Caco-2 (cell line): Measurements from ENCODE around the gene ASH1L. TPM values are rescaled to one million over a fixed set of nuclear protein-coding genes. Genes with fewer than 3 reads are reported as not detected.

ENCODE experiments used
- BruUV-seq: library from RNA; stranded (reverse); fragments of 400-500 nt; replicated peaks from 2 replicates; lab custom pipeline; 2021; lab: Mats Ljungman, UMichigan
- CTCF ChIA-PET: fragments of 300-600 bp; sonication (Branson Sonifier 250); formaldehyde crosslinking; loops from one replicate; lab custom pipeline; 2022; ENCODE audit warnings: antibody characterized with exemption; lab: Charles Lee
- POLR2A ChIA-PET: fragments of 300-600 bp; sonication (Branson Sonifier 250); formaldehyde crosslinking; loops from one replicate; lab custom pipeline; 2022; ENCODE audit warnings: antibody characterized with exemption; lab: Charles Lee
- DNase-seq, 2 experiments: peaks; one replicate each; pipeline versions ENCODE4 v3.0.0 to v3.0.0-alpha.2; 2020 to 2022
- H3K27me3 ChIP-seq: replicated peaks from 2 replicates; pipeline ENCODE4 v1.6.0; 2011; ENCODE audit warnings: low read length; ENCODE audit not compliant: control insufficient read depth, insufficient read depth
- H3K36me3 ChIP-seq: 2 replicates; pipeline ENCODE4 v1.5.1; 2011; ENCODE audit warnings: low read length; ENCODE audit not compliant: control insufficient read depth, insufficient read depth
- H3K4me1 ChIP-seq: fragments of 250-450 bp; sonication (Bioruptor Pico); 2 replicates; pipeline ENCODE4 v1.5.1; 2020; ENCODE audit warnings: mild to moderate bottlenecking
- H3K4me3 ChIP-seq: 2 replicates; pipeline ENCODE4 v1.5.1; 2011; ENCODE audit warnings: low read depth, mild to moderate bottlenecking, control low read depth, low read length
- H3K9me3 ChIP-seq: fragments of 250-450 bp; sonication (Bioruptor Pico); 2 replicates; pipeline ENCODE4 v1.5.1; 2020; ENCODE audit warnings: mild to moderate bottlenecking, moderate library complexity
- H3K27ac Mint-ChIP-seq: one replicate; pipeline ENCODE4 v1.8.0; 2022; ENCODE audit warnings: mixed read lengths; ENCODE audit not compliant: unreplicated experiment
- H3K27me3 Mint-ChIP-seq: one replicate; pipeline ENCODE4 v1.8.0; 2022; ENCODE audit warnings: mixed read lengths; ENCODE audit not compliant: insufficient read depth, unreplicated experiment
- H3K36me3 Mint-ChIP-seq: one replicate; pipeline ENCODE4 v1.8.0; 2022; ENCODE audit warnings: mild to moderate bottlenecking, mixed read lengths; ENCODE audit not compliant: insufficient read depth, unreplicated experiment
- H3K4me1 Mint-ChIP-seq: one replicate; pipeline ENCODE4 v1.8.0; 2022; ENCODE audit warnings: low read depth, mixed read lengths; ENCODE audit not compliant: unreplicated experiment
- H3K4me3 Mint-ChIP-seq: one replicate; pipeline ENCODE4 v1.8.0; 2022; ENCODE audit warnings: mild to moderate bottlenecking, moderate library complexity, mixed read lengths; ENCODE audit not compliant: unreplicated experiment
- H3K9me3 Mint-ChIP-seq: one replicate; pipeline ENCODE4 v1.8.0; 2022; ENCODE audit warnings: mixed read lengths; ENCODE audit not compliant: unreplicated experiment
- CTCF ChIP-seq, 2 experiments: fragments of 200-600 bp in 1 of 2; IDR thresholded peaks; 1 replicate in 1 of 2; 2 replicates in 1 of 2; pipeline versions ENCODE4 v1.5.1 to v1.8.0; 2011 to 2022; ENCODE audit warnings: antibody characterized with exemption in 1 of 2, control low read depth in 1 of 2, inconsistent platforms in 1 of 2, low read depth in 1 of 2, low read length in 1 of 2, mild to moderate bottlenecking in 1 of 2, moderate library complexity in 1 of 2; ENCODE audit not compliant: insufficient read depth in 1 of 2, severe bottlenecking in 1 of 2, unreplicated experiment in 1 of 2
- intact Hi-C: fragments of 100-400 bp; cut with micrococcal nuclease; formaldehyde crosslinking; loops from one replicate; pipeline ENCODE4 v1.10.0; 2022; ENCODE audit not compliant: unreplicated experiment
- total RNA-seq: library from RNA; stranded (reverse); gene quantifications from 2 replicates; pipeline ENCODE4 v1.2.3, GENCODE V29; 2022

Gene ASH1L
- total RNA-seq, 1 experiment from 2014 or later: 39.4 TPM

- H3K4me3 ChIP-seq: no peak overlapping the region
- no peaks in the 10 kb centered on the region for H3K27me3 ChIP-seq
- Mint-ChIP-seq H3K27me3 (no peaks in the 10 kb centered on the region), H3K36me3 (peaks cover 53% of the 10 kb centered on the region), H3K27ac (no peak overlapping the region), H3K9me3 (peaks cover 27% of the 10 kb centered on the region), H3K4me1 (peaks cover 4% of the 10 kb centered on the region), H3K4me3 (no peak overlapping the region)
- H3K36me3 ChIP-seq: no peaks in the 10 kb centered on the region
- CTCF ChIA-PET: no interaction called here
- H3K9me3 ChIP-seq: peaks cover 8% of the 10 kb centered on the region; the same call in 1 of the 2 replicates
- no peak for TF ChIP-seq CTCF (IDR thresholded peaks at IDR 0.05; ENCODE audit: insufficient read depth in 1 of 2, low read depth in 1 of 2, low read length in 1 of 2, severe bottlenecking in 1 of 2, unreplicated experiment in 1 of 2)
- intact Hi-C loops: no loop called here
- BruUV-seq: no TSS peak
- H3K4me1 ChIP-seq: no peaks in the 10 kb centered on the region
- POLR2A ChIA-PET: no interaction called here
- DNase-seq: no peak
Measured at GRCh38 chr1:155471891-155472290, 90.7 kb downstream of the ASH1L start.

DNA sequence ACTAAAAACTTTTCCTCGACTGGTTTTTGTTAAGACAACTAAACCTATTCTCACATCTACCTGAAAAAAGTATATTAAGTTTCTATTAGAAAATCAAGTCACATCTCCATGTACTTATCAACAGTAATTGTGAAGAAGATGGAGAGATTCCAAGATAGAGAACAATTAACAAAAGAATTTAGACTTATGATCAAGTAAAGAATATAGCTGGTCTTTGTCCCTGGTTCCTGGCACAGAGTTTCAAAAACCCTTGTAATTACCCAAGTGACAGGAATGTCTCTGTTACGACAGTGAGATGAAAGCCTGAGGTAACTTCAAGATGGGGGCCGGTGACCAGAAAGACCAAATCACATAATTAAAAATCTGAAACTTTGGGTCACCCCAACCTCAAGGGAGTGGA is 91.6 kb downstream of the ASH1L start:
- H3K4me3 ChIP-seq: no peak overlapping the region
- Mint-ChIP-seq H3K4me3 (no peak overlapping the region), H3K9me3 (peaks cover 27% of the 10 kb centered on the region), H3K27ac (no peak overlapping the region), H3K4me1 (peaks cover 6% of the 10 kb centered on the region), H3K27me3 (no peaks in the 10 kb centered on the region), H3K36me3 (peaks cover 59% of the 10 kb centered on the region)
- TF ChIP-seq CTCF (IDR thresholded peaks at IDR 0.05; ENCODE audit: insufficient read depth in 1 of 2, low read depth in 1 of 2, low read length in 1 of 2, severe bottlenecking in 1 of 2, unreplicated experiment in 1 of 2): no peak
- no peaks in the 10 kb centered on the region for H3K4me1 ChIP-seq
- ChIA-PET POLR2A (no interaction called here), CTCF (no interaction called here)
- no TSS peak for BruUV-seq
- H3K27me3 ChIP-seq: no peaks in the 10 kb centered on the region
- intact Hi-C loops: no loop called here
- peaks cover 8% of the 10 kb centered on the region; the same call in 1 of the 2 replicates for H3K9me3 ChIP-seq
- no peak for DNase-seq
- no peaks in the 10 kb centered on the region for H3K36me3 ChIP-seq

- ChIA-PET CTCF (interaction anchor here (0.6 kb wide), 1 partner anchor 55 kb away, joined by 6 read pairs; no protein-coding TSS in a partner anchor), POLR2A (no interaction called here)
- no peak overlapping the region for H3K4me3 ChIP-seq
- Mint-ChIP-seq H3K4me1 (peaks cover 6% of the 10 kb centered on the region), H3K4me3 (no peak overlapping the region), H3K27ac (no peak overlapping the region), H3K36me3 (peaks cover 38% of the 10 kb centered on the region), H3K27me3 (no peaks in the 10 kb centered on the region), H3K9me3 (peaks cover 9% of the 10 kb centered on the region)
- no peaks in the 10 kb centered on the region for H3K4me1 ChIP-seq
- peaks cover 7% of the 10 kb centered on the region; the same call in 1 of the 2 replicates for H3K9me3 ChIP-seq
- intact Hi-C loops: no loop called here
- DNase-seq: no peak
- H3K36me3 ChIP-seq: no peaks in the 10 kb centered on the region
- TF ChIP-seq CTCF (IDR thresholded peaks at IDR 0.05; ENCODE audit: insufficient read depth in 1 of 2, low read depth in 1 of 2, low read length in 1 of 2, severe bottlenecking in 1 of 2, unreplicated experiment in 1 of 2): no peak
- H3K27me3 ChIP-seq: no peaks in the 10 kb centered on the region
- no TSS peak for BruUV-seq
Measured at GRCh38 chr1:155466996-155467395, 95.6 kb downstream of the ASH1L start.
